HepG2 (cell line): Measurements from ENCODE around the gene L3MBTL1. TPM values are rescaled to one million over a fixed set of nuclear protein-coding genes. Genes with fewer than 3 reads are reported as not detected.
A peak's percentile ranks its signal among the peaks of the same experiment; 100 is the strongest.

ENCODE experiments used
- ATAD3A ChIP-seq: sonication (generic); formaldehyde crosslinking; IDR thresholded peaks from 2 replicates; pipeline ENCODE4 v1.4.0; 2020; ENCODE audit warnings: missing genetic modification reagents
- CEBPB ChIP-seq: IDR thresholded peaks from 2 replicates; pipeline ENCODE4 v1.6.1; 2011; ENCODE audit warnings: low read depth, low read length, improper control_type of control experiment, borderline replicate concordance
- IKZF1 ChIP-seq: fragments of 450-650 bp; IDR thresholded peaks from 2 replicates; pipeline ENCODE4 v1.7.1; 2016
- KDM3A ChIP-seq: IDR thresholded peaks from 2 replicates; pipeline ENCODE4 v1.6.1; 2018; ENCODE audit warnings: low read depth, missing compliant biosample characterization
- KLF6 ChIP-seq: IDR thresholded peaks from 2 replicates; pipeline ENCODE4 v1.8.0; 2016; ENCODE audit warnings: missing biosample characterization, missing genetic modification reagents
- MEIS2 ChIP-seq: sonication (generic); formaldehyde crosslinking; IDR thresholded peaks from 2 replicates; pipeline ENCODE4 v1.9.0; 2021; ENCODE audit warnings: mild to moderate bottlenecking, missing genetic modification reagents
- PAF1 ChIP-seq: IDR thresholded peaks from 2 replicates; pipeline ENCODE4 v1.6.1; 2016; ENCODE audit warnings: missing genetic modification reagents, missing compliant biosample characterization
- SPEN ChIP-seq: sonication (generic); formaldehyde crosslinking; IDR thresholded peaks from 2 replicates; pipeline ENCODE4 v1.5.1; 2020; ENCODE audit warnings: low read depth, mild to moderate bottlenecking, missing genetic modification reagents
- SUZ12 ChIP-seq: fragments of 150-350 bp; IDR thresholded peaks from 2 replicates; pipeline ENCODE4 v1.6.1; 2014; ENCODE audit warnings: low read depth, low read length
- TBP ChIP-seq: sonication (generic); formaldehyde crosslinking; IDR thresholded peaks from 2 replicates; pipeline ENCODE4 v1.5.0; 2020; ENCODE audit warnings: missing genetic modification reagents
- TRIM24 ChIP-seq: sonication (generic); formaldehyde crosslinking; IDR thresholded peaks from 2 replicates; pipeline ENCODE4 v1.8.0; 2022; ENCODE audit warnings: mild to moderate bottlenecking, missing genetic modification reagents
- XRCC5 ChIP-seq: fragments of 200-400 bp; formaldehyde crosslinking; optimal IDR thresholded peaks from 2 replicates; pipeline ENCODE3; 2017; ENCODE audit warnings: mild to moderate bottlenecking, low read length
- ZBTB7B ChIP-seq: sonication (generic); formaldehyde crosslinking; IDR thresholded peaks from 2 replicates; pipeline ENCODE4 v1.4.0; 2020; ENCODE audit warnings: missing genetic modification reagents
- ZNF121 ChIP-seq: sonication (generic); formaldehyde crosslinking; IDR thresholded peaks from 2 replicates; pipeline ENCODE4 v1.5.0; 2020; ENCODE audit warnings: mild to moderate bottlenecking, missing genetic modification reagents
- ZNF234 ChIP-seq: sonication (generic); formaldehyde crosslinking; conservative IDR thresholded peaks from 2 replicates; pipeline ENCODE4 v1.5.1; 2020; ENCODE audit warnings: mild to moderate bottlenecking, missing genetic modification reagents
- polyA plus RNA-seq, 8 experiments: library from polyadenylated mRNA; depleted of rRNA in 3 of 8; stranded (reverse) in 7 of 8; unstranded in 1 of 8; fragments of >200 nt; fragmentation: Illumina TruSeq in 4 of 8; extraction: Trizol in 4 of 8; gene quantifications; 2 replicates each; pipeline versions ENCODE4 v1.2.1 to v1.2.3, GENCODE V29; 2011 to 2016; ENCODE audit warnings: low read depth in 4 of 8, missing spikeins in 1 of 8, mixed read lengths in 1 of 8; ENCODE audit not compliant: insufficient read depth in 1 of 8
- total RNA-seq, 5 experiments: library from RNA; depleted of rRNA; stranded (reverse); fragments of >200 nt; fragmentation: Illumina TruSeq; extraction: Trizol; gene quantifications; 2 replicates each; pipeline ENCODE4 v1.2.3, GENCODE V29; 2016; ENCODE audit warnings: low read depth in 1 of 5
- TF ChIP-seq, protein P1 (sequence below), 2 experiments: sonication (generic) in 1 of 2; formaldehyde crosslinking in 1 of 2; IDR thresholded peaks; 2 replicates each; pipeline versions ENCODE4 v1.4.0 to v1.6.1; 2016 to 2020; ENCODE audit warnings: borderline replicate concordance in 1 of 2, low read depth in 1 of 2, mild to moderate bottlenecking in 1 of 2, missing genetic modification reagents in 1 of 2
- TF ChIP-seq, protein P2 (sequence below): IDR thresholded peaks from 2 replicates; pipeline ENCODE4 v1.6.1; 2016; ENCODE audit warnings: missing compliant biosample characterization, missing genetic modification reagents, borderline replicate concordance
- TF ChIP-seq, protein P3 (sequence below): sonication (generic); formaldehyde crosslinking; IDR thresholded peaks from 2 replicates; pipeline ENCODE4 v1.4.0; 2020; ENCODE audit warnings: mild to moderate bottlenecking, missing genetic modification reagents
- TF ChIP-seq, protein P4 (sequence below): sonication (generic); formaldehyde crosslinking; IDR thresholded peaks from 2 replicates; pipeline ENCODE4 v1.4.0; 2020; ENCODE audit warnings: mild to moderate bottlenecking, missing genetic modification reagents
- TF ChIP-seq, protein P5 (sequence below): sonication (generic); formaldehyde crosslinking; IDR thresholded peaks from 2 replicates; pipeline ENCODE4 v1.4.0; 2020; ENCODE audit warnings: missing genetic modification reagents
- TF ChIP-seq, protein P6 (sequence below): sonication (generic); formaldehyde crosslinking; IDR thresholded peaks from 2 replicates; pipeline ENCODE4 v1.5.0; 2020; ENCODE audit warnings: missing genetic modification reagents

Gene L3MBTL1
- total and polyA plus RNA-seq, 2 of the 13 experiments (the other 11 are each of a cell fraction or from before 2014, with no cell fraction given), result 9.0 to 17.8 TPM

DNA sequence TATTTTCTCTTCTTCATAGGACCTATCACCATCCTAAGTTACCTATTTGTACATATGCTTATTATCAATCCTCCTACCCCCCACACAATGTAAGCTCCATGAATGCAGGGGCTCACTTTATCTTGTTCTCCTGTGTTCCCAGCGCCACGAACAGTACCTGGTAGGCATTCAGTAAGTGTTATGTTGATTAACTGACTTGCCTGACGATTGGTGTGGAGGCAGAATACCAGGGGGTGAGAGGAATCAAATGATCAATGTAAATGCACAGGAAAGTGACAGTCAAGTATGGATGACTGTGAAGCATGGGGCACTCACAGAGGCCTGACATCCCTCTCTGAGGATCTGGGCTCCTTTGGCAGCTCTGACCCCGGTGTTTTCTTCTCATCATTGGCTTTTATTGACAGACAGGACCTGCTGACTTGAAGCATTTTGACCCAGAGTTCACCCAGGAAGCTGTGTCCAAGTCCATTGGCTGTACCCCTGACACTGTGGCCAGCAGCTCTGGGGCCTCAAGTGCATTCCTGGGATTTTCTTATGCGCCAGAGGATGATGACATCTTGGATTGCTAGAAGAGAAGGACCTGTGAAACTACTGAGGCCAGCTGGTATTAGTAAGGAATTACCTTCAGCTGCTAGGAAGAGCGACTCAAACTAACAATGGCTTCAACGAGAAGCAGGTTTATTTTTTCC is 77.1 kb downstream of the L3MBTL1 start (continued):
- TF ChIP-seq, protein P1, sequence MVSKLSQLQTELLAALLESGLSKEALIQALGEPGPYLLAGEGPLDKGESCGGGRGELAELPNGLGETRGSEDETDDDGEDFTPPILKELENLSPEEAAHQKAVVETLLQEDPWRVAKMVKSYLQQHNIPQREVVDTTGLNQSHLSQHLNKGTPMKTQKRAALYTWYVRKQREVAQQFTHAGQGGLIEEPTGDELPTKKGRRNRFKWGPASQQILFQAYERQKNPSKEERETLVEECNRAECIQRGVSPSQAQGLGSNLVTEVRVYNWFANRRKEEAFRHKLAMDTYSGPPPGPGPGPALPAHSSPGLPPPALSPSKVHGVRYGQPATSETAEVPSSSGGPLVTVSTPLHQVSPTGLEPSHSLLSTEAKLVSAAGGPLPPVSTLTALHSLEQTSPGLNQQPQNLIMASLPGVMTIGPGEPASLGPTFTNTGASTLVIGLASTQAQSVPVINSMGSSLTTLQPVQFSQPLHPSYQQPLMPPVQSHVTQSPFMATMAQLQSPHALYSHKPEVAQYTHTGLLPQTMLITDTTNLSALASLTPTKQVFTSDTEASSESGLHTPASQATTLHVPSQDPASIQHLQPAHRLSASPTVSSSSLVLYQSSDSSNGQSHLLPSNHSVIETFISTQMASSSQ (IDR thresholded peaks at IDR 0.05; ENCODE audit: low read depth), result no peak
- TF ChIP-seq, protein P1 (CRISPR knock-in tag; IDR thresholded peaks at IDR 0.05; ENCODE audit: borderline replicate concordance), result no peak
- no peak for TF ChIP-seq ZBTB7B
- no peak for TF ChIP-seq KDM3A (CRISPR knock-in tag)
- 0 out of 2 replicates have a peak, but pooled peaks have one; percentile 13 for TF ChIP-seq KLF6 (CRISPR knock-in tag)
- TF ChIP-seq, protein P2, sequence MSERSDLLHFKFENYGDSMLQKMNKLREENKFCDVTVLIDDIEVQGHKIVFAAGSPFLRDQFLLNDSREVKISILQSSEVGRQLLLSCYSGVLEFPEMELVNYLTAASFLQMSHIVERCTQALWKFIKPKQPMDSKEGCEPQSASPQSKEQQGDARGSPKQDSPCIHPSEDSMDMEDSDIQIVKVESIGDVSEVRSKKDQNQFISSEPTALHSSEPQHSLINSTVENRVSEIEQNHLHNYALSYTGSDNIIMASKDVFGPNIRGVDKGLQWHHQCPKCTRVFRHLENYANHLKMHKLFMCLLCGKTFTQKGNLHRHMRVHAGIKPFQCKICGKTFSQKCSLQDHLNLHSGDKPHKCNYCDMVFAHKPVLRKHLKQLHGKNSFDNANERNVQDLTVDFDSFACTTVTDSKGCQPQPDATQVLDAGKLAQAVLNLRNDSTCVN (CRISPR knock-in tag), result no peak
- TF ChIP-seq TBP (CRISPR knock-in tag), result no peak
- no peak for TF ChIP-seq SUZ12
- TF ChIP-seq XRCC5, result no peak
- no peak for TF ChIP-seq ATAD3A
- TF ChIP-seq SPEN (CRISPR knock-in tag), result no peak
- TF ChIP-seq, protein P3, sequence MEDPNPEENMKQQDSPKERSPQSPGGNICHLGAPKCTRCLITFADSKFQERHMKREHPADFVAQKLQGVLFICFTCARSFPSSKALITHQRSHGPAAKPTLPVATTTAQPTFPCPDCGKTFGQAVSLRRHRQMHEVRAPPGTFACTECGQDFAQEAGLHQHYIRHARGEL (CRISPR knock-in tag), result no peak
- TF ChIP-seq IKZF1, result no peak
- TF ChIP-seq TRIM24 (CRISPR knock-in tag), result no peak
- TF ChIP-seq, protein P4, sequence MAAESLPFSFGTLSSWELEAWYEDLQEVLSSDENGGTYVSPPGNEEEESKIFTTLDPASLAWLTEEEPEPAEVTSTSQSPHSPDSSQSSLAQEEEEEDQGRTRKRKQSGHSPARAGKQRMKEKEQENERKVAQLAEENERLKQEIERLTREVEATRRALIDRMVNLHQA (CRISPR knock-in tag), result no peak
- TF ChIP-seq ZNF234, result no peak
- TF ChIP-seq, protein P5, sequence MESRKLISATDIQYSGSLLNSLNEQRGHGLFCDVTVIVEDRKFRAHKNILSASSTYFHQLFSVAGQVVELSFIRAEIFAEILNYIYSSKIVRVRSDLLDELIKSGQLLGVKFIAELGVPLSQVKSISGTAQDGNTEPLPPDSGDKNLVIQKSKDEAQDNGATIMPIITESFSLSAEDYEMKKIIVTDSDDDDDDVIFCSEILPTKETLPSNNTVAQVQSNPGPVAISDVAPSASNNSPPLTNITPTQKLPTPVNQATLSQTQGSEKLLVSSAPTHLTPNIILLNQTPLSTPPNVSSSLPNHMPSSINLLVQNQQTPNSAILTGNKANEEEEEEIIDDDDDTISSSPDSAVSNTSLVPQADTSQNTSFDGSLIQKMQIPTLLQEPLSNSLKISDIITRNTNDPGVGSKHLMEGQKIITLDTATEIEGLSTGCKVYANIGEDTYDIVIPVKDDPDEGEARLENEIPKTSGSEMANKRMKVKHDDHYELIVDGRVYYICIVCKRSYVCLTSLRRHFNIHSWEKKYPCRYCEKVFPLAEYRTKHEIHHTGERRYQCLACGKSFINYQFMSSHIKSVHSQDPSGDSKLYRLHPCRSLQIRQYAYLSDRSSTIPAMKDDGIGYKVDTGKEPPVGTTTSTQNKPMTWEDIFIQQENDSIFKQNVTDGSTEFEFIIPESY (CRISPR knock-in tag), result peak; percentile 72
- TF ChIP-seq, protein P6, sequence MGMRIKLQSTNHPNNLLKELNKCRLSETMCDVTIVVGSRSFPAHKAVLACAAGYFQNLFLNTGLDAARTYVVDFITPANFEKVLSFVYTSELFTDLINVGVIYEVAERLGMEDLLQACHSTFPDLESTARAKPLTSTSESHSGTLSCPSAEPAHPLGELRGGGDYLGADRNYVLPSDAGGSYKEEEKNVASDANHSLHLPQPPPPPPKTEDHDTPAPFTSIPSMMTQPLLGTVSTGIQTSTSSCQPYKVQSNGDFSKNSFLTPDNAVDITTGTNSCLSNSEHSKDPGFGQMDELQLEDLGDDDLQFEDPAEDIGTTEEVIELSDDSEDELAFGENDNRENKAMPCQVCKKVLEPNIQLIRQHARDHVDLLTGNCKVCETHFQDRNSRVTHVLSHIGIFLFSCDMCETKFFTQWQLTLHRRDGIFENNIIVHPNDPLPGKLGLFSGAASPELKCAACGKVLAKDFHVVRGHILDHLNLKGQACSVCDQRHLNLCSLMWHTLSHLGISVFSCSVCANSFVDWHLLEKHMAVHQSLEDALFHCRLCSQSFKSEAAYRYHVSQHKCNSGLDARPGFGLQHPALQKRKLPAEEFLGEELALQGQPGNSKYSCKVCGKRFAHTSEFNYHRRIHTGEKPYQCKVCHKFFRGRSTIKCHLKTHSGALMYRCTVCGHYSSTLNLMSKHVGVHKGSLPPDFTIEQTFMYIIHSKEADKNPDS (CRISPR knock-in tag), result no peak
- no peak for TF ChIP-seq MEIS2 (CRISPR knock-in tag)
- TF ChIP-seq PAF1 (CRISPR knock-in tag), result no peak
- no peak for TF ChIP-seq ZNF121 (CRISPR knock-in tag)
- TF ChIP-seq CEBPB, result no peak
